Measurements from ENCODE around the gene TMEM203.

TMEM203 gene

GRCh38 chr9:137219757-137220316 is 14.4 kb upstream of the TMEM203 start:
- no peak for DNase-seq (ENCODE audit: low read depth in 3 of 3)

- DNase-seq (ENCODE audit: low read depth in 3 of 3), result no peak
Observed at GRCh38 chr9:137218754-137219271, 13.4 kb upstream of the TMEM203 start.

GRCh38 chr9:137218212-137218753 is 12.8 kb upstream of the TMEM203 start:
- no peak for DNase-seq (ENCODE audit: low read depth in 3 of 3)

DNA sequence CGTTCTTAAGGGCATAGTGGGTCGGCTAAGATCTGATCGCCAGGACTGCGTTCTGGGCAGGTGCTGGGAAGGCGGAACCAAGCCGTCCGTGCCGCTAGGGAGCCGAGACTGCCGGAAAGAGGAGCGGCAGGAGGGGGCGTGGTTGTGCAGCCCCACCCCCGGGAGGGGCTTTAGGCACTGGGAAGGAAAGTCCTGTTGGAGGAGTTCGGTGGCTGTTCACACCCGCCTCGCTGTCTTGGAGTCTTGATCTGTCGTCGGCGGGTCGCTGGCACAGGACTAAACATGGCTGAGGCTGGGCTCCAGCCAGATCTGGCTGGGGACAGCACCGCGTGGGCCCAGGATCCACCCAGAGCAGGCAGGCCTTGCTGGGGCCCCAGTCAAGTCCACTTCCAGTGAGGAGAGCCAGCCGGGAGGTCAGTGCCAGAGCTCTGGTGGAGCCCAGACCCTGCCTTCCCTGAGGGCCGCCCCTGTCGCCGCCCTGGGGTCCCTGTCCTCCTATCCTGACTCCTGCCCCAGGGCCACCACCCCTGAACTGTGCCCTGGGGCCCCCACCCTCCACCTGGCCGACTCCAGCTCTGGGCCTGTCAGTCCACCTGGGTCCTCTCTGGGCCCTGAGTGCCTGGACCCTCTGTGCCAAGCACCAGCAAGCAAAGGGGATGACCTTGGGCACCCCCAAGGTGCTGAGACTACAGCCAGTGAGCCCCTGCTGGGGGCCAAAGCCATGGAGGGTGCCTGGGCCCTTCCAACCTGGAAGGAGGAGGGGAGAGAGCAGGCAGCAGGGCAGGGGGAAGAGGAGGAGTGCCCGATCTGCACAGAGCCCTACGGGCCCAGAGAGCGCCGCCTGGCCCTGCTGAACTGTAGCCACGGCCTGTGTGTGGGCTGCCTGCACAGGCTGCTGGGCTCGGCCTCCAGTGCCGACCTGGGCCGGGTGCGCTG is 12.1 kb upstream of the TMEM203 start:
- DNase-seq (ENCODE audit: low read depth in 3 of 3), result no peak

DNA sequence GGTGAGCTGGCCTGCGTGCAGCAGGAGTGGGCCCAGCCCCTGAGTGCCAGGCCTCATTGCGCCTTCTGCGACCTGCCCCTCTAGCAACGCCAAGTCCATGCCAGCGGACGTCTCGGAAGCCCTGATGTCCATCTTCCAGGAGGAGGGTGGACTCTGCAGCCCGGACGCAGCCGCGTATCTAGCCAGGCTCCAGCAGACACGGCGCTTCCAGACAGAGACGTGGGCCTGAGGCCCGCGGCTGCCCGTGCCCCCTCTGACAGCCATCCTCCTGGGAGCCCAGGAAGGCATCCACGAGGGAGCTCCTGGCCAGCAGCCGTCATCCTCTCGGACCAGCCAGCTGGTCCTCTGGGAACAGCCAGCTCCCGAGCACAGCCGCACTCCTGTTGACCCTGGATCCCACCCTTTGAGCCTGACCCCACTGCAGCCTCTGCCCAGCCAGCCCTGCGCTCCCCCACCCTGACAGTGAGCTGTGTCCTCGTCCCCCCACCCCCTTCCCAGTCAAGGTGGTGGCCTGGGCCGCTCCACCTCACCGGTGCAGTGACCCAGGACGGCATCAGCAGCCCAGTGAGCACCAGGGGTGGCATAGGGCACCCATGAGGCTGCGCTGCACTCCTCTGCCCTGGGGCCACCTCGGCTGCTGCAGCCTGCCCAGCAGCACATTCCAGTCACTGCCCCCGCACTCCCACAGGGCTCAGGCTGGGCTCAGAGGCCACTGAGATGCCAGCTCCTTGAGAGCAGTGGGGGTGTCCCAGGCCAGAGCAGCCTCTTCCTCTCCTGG is 10.9 kb upstream of the TMEM203 start:
- DNase-seq (ENCODE audit: low read depth in 3 of 3), result no peak

GRCh38 chr9:137215196-137215986 is 9.9 kb upstream of the TMEM203 start:
- no peak for DNase-seq (ENCODE audit: low read depth in 3 of 3)

GRCh38 chr9:137214620-137215019 is 9.2 kb upstream of the TMEM203 start:
- DNase-seq (ENCODE audit: low read depth in 3 of 3), result no peak

GRCh38 chr9:137213160-137214060 is 8.0 kb upstream of the TMEM203 start:
- no peak for DNase-seq (ENCODE audit: low read depth in 3 of 3)

DNA sequence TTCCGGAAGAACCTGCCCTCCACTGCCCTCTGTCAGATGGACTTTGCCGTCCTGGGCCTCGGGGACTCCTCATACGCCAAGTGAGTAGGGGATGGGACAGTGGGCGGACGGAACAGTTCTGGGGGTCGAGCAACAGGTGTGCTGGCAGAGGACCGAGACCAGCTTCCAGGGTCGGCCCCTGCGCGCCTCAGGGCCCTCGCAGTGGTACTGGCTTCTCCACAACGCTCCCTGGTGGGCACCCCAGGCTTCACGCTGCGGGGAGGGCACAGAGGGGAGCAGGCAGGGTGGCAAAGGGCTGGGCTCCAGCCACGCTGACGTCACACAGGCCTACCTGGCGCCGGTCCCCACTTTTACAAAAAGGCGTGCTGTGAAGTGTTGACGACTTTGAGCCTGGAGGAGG is 7.1 kb upstream of the TMEM203 start:
- no peak for DNase-seq (ENCODE audit: low read depth in 3 of 3)

DNA sequence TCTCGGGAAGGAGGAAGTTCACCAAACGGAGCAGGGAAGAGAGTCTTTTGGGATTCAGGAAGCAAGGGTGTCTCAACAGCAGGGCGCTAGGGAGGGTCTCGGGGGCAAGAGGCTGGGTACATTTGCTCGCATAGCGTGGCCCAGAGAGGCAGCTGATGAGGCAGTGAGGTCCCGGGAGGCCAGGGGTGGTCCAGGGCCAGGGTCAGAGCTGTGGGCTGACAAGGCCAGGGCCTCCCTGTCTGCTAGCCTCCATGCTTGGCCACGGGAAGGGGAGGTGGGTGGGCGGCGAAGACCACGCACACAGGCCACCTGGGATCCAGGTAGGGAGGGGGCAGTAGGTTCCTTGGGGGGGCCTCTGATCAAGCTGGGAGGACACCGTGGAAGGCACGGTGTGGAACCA is 6.1 kb upstream of the TMEM203 start:
- DNase-seq (ENCODE audit: low read depth in 3 of 3), result no peak

- no peak for DNase-seq (ENCODE audit: low read depth in 3 of 3)
Observed at GRCh38 chr9:137206602-137207001, 1.2 kb upstream of the TMEM203 start.

DNA sequence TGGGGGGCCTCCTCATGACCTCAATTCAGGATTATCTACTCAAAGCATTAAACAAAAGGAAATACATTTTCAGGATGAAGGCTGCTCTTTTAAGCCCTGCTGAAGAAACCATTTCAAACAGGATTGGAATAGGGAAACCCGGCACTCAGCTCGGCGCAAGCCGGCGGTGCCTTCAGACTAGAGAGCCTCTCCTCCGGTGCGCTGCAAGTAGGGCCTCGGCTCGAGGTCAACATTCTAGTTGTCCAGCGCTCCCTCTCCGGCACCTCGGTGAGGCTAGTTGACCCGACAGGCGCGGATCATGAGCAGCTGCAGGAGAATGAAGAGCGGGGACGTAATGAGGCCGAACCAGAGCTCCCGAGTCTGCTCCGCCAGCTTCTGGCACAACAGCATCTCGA is 720 bp downstream of the TMEM203 start:
- DNase-seq (ENCODE audit: low read depth in 3 of 3), result no peak

GRCh38 chr9:137202966-137203365 is 2.5 kb downstream of the TMEM203 start:
- no peak for DNase-seq (ENCODE audit: low read depth in 3 of 3)

GRCh38 chr9:137201205-137201868 is 4.1 kb downstream of the TMEM203 start:
- DNase-seq (ENCODE audit: low read depth in 3 of 3), result no peak

GRCh38 chr9:137200311-137201204 is 4.9 kb downstream of the TMEM203 start, which contains the start of gene TPRN:
TSS of gene TPRN (minus strand) at chr9:137200741. CDS start at chr9:137200711, 30 bp downstream.
- DNase-seq (ENCODE audit: low read depth in 3 of 3), result peak; percentile 97 to 99 (median 97)

DNA sequence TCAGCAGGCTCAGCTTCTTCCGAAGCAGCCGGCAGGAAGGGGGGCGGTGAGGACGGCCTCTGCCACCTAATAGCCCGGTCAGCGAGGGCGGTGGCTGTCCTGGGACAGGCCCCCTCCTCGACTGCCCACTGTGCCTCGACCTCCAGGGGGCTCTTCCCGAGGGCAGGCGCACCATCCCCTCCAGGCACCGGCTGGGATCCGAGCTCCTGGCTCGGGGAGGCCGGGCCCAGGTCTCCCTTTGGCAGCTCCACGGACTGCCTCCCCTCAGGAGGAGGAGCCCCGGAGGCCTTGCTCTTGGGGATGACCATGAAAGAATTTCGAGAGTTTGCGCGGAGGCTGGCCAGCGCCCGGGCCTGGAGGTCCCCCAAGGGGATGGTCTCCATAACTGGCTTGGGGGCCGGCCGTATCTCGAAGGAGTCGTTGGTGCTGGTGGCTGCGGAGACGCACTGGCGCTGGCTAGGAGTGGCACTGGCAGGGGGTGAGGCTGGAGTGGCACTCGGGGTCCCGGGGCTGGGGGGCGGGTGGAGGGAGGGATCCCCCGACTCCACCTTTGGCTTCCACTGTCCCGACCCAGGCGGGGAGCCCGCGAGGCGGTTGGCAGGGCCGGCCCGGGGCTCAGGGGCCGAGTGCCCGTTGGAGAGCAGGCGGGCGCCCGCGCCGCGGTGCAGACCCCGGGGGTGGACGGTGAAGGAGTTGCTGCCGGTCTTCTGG is 5.9 kb downstream of the TMEM203 start:
- DNase-seq (ENCODE audit: low read depth in 3 of 3), result no peak

DNA sequence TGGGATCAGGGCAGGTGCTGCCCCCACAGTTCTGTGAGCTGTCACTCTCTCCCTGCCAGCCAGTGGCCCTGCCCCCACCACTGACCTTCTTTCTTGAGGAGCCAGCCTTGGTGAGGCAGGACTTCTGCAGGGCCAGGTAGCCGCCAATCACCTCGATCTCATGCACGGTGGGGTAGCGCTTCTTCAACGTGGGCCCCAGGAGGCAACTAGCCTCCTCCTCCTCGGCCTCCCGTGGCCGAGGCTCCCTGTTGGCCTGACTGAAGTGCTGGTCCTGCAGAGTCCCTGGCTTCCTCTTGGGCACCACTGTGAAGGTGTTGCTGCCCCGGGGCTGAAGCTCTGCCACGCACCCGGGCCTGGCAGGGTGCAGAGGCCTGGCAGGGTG is 6.6 kb downstream of the TMEM203 start:
- DNase-seq (ENCODE audit: low read depth in 3 of 3), result no peak
